ENCODE results near the gene ADAMTS17. TPM values are rescaled to one million over a fixed set of nuclear protein-coding genes. Genes with fewer than 3 reads are reported as not detected.

The ADAMTS17 gene
- polyA plus RNA-seq, 10 donors = 3.6 to 8.1 (median 5.5) TPM

GRCh38 chr15:99999282-100000070 lies 342.3 kb downstream of the ADAMTS17 start:
- DNase-seq = no peak

GRCh38 chr15:99998661-99999101 lies 343.1 kb downstream of the ADAMTS17 start:
- no peak for DNase-seq

GRCh38 chr15:99997112-99997651 lies 344.6 kb downstream of the ADAMTS17 start:
- DNase-seq = no peak

DNA sequence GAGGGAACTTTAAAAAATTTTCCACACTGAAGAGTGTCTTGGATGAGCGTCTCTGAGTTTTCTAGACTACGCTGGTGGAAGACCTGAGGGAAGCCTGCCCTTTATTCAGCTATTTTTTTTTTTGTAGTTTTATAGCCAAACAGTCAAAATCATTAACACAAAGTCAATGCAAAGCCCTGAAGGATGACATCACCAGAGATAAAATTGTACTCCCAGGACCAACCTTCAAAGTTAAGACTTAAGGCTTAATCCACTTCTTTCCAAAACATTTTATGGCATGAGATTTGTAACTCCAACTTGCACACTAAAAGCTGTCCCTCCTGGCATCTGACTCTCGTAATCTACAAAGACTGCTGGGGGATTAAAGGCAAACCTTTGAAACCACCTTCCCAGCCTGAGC lies 345.1 kb downstream of the ADAMTS17 start:
- DNase-seq = peak in 1 of 3 donors; percentile 34

DNA sequence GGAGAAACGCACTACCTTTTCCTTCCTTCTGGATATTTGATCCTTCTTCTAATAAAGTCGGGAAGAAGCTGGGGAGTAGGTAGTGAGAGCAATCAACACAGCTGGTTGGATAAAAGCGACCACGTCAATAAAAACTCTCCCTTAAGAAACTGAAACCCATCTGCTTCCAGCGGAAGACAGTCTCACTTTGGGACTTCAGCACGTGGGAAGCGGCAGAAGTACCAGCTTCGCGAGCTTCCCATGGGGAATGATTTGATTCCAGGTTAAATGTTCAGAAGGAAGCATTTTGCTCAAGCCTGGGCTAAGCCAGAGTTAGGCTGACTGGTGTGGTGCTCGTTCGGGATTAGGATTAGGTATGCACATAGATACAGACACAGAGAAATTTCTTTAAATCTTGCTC lies 346.2 kb downstream of the ADAMTS17 start:
- DNase-seq = peak in 1 of 3 donors; percentile 35

DNA sequence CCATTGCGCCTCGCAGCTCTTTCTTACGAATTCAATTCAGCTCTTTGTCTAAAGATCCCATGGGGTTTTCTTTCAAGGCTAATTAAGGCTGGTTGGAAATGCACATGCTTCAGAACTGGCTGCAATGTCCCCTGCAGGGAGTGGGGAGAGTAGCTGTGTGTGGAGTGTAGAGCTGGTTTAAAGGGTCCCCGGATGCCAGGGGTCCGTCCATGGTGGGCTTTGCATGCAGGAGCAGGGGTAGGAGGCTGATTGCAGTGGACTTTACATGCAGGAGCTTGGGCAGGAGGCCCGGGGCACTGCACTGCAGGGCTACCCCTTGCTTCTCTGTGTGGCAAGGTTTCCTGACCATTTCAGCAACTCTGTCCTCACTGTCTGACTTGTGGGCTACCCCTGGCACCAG lies 346.9 kb downstream of the ADAMTS17 start:
- DNase-seq = no peak

DNA sequence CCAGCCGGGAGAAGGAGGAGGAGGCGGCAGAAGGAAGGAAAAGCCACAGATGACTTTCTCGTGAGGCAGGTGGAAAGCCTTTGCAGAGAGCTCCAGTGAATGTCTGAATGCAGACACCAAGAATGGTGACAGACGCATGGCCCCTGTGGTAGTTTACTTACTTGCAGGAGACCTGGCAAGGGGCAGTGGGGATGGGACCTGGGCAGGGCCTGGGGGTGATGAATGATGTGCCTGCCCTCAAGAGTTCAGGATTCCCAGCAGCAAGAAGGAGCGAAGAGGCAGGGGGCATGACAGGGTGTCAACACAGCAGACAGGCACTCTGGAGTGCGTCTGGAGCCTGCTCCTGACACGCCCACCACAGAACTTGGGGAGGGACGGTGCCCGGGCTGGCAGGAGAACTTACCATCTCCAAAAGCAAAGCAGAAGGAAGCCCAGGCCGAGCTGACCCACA lies 348.1 kb downstream of the ADAMTS17 start:
- no peak for DNase-seq

DNA sequence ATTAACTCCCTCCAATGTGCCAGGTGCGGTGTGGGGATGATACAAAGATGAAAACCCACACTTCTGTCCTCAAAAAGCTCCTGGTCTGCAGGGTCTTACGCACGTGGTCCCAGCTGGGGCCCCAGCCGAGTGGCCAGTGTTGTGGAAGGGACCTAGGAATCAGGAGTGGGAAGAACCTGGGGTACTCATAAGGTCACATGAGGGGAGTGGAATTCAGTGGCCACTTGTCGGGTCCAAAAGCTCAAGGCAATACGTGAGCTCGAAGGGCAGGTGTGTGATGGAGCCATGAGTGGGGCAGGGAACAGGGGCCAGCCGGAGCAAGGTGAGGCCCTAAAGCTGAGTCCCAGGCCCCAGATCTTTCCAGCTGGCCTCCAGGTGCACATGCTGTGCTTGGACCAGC lies 348.5 kb downstream of the ADAMTS17 start:
- no peak for DNase-seq

- DNase-seq = no peak
Observed at GRCh38 chr15:99992611-99993231, 349.1 kb downstream of the ADAMTS17 start.

GRCh38 chr15:99989095-99989494 lies 352.7 kb downstream of the ADAMTS17 start:
- no peak for DNase-seq

GRCh38 chr15:99987701-99988100 lies 354.1 kb downstream of the ADAMTS17 start:
- no peak for DNase-seq

GRCh38 chr15:99987119-99987506 lies 354.7 kb downstream of the ADAMTS17 start:
- DNase-seq = peak in 1 of 3 donors; percentile 35

- peak in 1 of 3 donors; percentile 40 for DNase-seq
Observed at GRCh38 chr15:99986297-99987118, 355.3 kb downstream of the ADAMTS17 start.

DNA sequence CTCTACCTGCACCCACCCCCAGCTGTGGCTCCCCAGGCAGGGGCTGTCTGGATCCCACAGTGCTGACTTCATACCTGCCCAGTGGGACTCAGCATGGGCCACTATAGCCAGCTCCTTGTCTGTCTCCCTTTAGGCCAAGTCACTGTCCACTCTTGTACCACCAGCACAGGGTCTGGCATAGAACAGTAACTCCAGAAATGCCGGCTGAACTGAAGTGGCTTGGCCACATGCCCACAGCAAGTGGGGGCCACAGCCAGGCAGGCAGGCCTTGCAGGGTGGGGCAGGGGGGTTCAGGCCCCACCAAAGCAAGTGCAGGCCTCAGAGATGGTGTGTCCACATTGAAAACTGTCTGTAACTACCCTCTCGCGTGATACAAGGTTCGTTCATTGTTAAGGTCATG lies 355.9 kb downstream of the ADAMTS17 start:
- DNase-seq = no peak

DNA sequence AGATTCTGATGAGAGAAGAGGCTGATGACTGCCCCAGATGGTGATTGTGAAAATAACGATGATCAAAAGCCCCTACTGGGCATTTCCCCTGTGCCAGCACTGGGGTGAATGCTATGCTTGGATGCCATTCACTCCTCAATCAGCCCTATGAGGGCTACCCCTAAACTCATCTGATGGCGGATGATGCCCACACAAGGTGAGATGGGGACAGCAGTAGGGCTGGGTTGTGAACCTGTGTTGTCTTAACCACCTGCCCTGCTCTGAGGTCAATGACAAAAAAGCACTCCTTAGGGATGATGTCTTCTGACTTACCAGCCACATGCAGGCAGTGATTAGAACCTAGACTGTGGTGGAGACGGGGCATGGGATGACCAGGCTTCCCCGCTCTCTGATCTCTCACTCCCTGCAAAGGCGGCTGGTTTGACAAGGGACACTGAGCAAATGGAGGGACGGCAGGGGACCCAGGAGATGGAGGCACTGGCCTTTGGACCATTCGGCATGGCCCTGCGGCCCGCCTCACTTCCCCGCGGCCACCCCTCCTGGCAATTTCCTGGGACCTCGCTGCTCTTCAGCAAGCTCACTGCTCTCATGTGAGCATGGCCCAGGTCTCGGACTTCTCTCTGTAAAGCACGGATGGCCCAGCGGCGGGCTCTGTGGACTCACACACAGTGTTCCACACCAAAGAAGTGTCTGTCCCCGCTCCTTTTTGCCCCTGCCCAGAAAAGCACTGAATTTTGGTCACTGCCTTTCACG lies 357.1 kb downstream of the ADAMTS17 start:
- DNase-seq = no peak

DNA sequence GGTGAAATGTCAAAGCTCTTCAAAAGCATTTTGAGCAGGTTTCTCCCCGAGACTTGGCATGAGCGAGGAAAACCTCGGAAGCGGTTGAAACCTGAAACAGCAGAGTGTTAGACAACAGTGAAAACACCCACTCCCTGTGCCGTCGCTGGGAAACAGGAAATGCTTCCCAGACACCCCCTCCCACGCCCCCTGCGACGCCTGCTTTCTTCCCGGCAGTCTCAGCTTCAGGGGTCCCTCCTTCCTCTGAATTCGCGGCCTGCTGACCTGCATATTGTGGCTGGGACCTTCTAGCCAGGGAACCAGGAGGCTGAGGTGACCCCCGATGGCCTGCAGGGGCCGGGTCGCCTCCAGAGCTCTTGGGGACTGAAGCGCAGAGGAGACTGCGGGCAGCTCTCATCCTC lies 357.9 kb downstream of the ADAMTS17 start:
- DNase-seq = no peak

DNA sequence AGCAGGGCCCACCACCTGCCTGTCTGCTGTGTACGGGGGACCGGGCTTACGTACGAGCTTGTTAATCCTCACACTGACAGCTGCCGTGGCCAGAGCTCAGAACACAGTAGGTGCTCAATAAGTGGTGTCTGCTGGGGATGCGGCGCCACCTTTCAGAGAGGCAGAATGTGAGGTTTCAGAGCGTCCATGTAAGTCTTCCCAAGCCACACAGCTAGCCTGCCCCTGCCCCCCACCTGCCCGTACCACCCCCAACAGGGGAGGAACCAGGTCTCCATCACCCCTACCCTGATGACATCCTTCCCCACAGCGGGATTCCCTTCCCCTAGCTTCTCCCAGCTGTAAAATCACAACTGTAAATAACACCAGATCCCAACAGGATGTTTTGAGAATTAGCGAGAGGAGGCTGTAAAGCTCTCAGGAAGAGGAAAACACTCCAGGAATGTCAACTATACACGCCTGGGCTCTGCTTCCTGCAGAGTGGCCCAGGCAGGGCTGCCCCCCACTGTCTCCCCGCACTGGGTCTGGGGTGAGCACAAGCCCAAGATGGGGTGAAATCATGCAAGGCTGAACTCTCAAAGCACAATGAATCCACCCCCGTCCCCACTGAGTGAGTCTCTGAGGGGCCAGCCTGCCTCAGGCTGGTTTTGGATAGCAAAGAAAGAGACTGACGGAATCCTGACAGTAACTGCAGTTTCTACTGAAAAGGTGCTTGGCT lies 358.4 kb downstream of the ADAMTS17 start:
- peak in 1 of 3 donors; percentile 74 for DNase-seq

- no peak for DNase-seq
Observed at GRCh38 chr15:99982662-99983061, 359.1 kb downstream of the ADAMTS17 start.

GRCh38 chr15:99981839-99982658 lies 359.7 kb downstream of the ADAMTS17 start:
- DNase-seq = no peak

DNA sequence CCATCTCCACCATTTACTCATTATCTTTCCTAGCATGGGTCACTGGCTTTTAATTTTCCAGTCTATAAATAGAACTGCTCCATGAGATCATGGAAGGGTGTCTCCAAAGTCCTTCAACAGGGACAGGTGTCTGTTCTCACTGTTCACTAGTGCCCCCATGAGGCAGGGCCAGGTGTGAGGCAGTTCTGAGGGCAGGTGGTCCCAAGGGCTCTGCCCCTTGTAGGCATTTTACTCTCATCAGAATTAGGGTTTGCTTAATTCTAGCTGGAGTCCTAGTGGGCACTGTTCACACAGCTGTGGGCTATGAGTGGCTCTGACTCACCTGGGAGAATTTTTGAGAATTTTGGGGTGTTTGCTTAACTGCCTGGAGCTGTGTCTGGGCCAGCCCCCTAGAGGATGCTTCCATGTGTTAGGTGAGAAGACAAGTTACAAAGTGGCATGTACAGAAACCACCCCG lies 360.6 kb downstream of the ADAMTS17 start:
- no peak for DNase-seq
